Central memory CD8-positive, alpha-beta T cell (primary cell): ENCODE measurements around the gene ABCC1.
A peak's percentile ranks its signal among the peaks of the same experiment; 100 is the strongest.
"Not testable (repeated sequence)": the region's sequence is repeated elsewhere in the genome, so short reads cannot be mapped to it uniquely, and the experiment has no call there.

Source experiments
- ATAC-seq: fragments of 150-1000 bp; cut with Tn5 transposase; replicated peaks from 2 replicates; pipeline ENCODE4 v1.10.0; 2022; ENCODE audit warnings: mild to moderate bottlenecking, moderate FRiP score, moderate number of reproducible peaks; ENCODE audit not compliant: poor library complexity, severe bottlenecking; ENCODE audit errors: extremely low read depth
- DNase-seq, 2 donors: peaks; one replicate each; pipeline ENCODE4 v3.0.0; 2021; ENCODE audit warnings: low spot score in 2 of 2
- H3K27ac Mint-ChIP-seq: one replicate; pipeline ENCODE4 v1.8.0; 2022; ENCODE audit warnings: low read depth, mild to moderate bottlenecking, moderate library complexity, mixed read lengths
- H3K27me3 Mint-ChIP-seq: one replicate; pipeline ENCODE4 v1.8.0; 2022; ENCODE audit warnings: mixed read lengths
- H3K36me3 Mint-ChIP-seq: one replicate; pipeline ENCODE4 v1.8.0; 2022; ENCODE audit warnings: mild to moderate bottlenecking, moderate library complexity, mixed read lengths; ENCODE audit not compliant: insufficient read depth
- H3K4me1 Mint-ChIP-seq: one replicate; pipeline ENCODE4 v1.8.0; 2022; ENCODE audit warnings: mixed read lengths
- H3K4me3 Mint-ChIP-seq: one replicate; pipeline ENCODE4 v1.8.0; 2022; ENCODE audit warnings: mild to moderate bottlenecking, moderate library complexity, mixed read lengths
- H3K9me3 Mint-ChIP-seq: one replicate; pipeline ENCODE4 v1.8.0; 2022; ENCODE audit warnings: mixed read lengths

Gene ABCC1

DNA sequence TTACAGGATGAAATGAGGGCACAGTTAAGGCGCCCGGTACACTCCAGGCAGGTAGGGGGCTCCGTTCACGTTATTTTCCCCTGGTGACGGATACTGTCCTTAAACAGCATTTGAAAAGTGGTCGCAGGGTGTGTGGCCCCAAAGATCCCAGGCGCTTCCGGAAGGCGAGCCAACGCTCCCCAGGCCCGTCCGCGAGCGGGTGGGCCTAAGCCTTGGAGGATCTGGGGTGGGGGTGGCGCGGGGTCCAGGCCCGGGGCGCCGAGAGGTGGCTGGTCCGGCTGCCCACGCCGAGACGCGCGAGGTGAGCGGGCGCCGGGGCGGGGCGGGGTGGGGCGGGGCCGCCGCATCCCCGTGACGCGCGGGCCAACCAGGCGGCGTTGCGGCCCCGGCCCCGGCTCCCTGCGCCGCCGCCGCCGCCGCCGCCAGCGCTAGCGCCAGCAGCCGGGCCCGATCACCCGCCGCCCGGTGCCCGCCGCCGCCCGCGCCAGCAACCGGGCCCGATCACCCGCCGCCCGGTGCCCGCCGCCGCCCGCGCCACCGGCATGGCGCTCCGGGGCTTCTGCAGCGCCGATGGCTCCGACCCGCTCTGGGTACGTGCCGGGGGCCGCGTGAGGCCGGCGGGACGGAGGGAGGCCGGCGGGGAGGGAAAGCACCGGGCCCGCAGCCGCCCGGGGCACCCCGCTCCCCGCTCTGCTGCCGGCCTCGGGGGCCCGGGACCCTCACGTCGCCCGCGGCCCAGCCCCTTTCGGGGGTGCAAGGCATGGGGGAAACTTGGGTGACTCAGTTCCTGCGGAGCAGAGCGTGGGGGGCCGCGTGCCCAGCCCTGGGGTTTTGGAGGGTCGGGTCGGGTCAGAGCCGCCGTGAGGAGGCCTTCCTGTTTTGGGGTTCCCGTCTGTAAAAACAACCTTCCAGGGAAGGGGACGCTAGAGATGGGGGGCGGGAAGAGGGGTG is at the start of gene ABCC1:
Gene ABCC1, plus strand, starts transcription at position 407 of the 951 bp plus-strand sequence. Its CDS starts 136 bp downstream, at position 543.
- ATAC-seq (peak; percentile 72), DNase-seq (peak; percentile 26 to 40)
- Mint-ChIP-seq H3K4me1 (peaks cover 44% of the 10 kb centered on the region), H3K9me3 (no peaks in the 10 kb centered on the region), H3K4me3 (peak within 1 kb of the TSS; percentile 94), H3K27ac (peak within 1 kb of the TSS; percentile 94), H3K27me3 (no peaks in the 10 kb centered on the region), H3K36me3 (peaks cover 12% of the 10 kb centered on the region)

DNA sequence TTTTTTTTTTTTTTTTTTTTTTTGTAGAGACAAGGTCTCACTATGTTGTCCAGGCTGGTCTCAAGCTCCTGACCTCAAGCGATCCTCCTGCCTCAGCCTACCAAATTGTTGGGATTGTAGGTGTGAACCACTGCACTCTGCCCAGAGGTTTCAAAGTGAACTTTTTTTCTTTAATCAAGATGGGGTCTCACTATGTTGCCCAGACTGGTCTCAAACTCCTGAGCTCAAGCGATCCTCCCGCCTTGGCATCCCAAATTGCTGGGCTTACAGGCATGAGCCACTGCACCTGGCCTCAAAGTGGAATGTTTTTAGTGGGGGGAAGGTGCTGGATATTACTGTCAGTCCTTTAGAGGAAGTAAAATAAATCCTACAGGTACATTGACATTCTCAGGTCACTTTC is 49.1 kb upstream of the ABCC1 start:
- Mint-ChIP-seq H3K36me3 (no peaks in the 10 kb centered on the region), H3K27me3 (no peaks in the 10 kb centered on the region), H3K9me3 (no peaks in the 10 kb centered on the region), H3K4me1 (no peaks in the 10 kb centered on the region), H3K4me3 (no peak overlapping the region), H3K27ac (no peak overlapping the region)
- ATAC-seq = no peak
- no peak for DNase-seq

DNA sequence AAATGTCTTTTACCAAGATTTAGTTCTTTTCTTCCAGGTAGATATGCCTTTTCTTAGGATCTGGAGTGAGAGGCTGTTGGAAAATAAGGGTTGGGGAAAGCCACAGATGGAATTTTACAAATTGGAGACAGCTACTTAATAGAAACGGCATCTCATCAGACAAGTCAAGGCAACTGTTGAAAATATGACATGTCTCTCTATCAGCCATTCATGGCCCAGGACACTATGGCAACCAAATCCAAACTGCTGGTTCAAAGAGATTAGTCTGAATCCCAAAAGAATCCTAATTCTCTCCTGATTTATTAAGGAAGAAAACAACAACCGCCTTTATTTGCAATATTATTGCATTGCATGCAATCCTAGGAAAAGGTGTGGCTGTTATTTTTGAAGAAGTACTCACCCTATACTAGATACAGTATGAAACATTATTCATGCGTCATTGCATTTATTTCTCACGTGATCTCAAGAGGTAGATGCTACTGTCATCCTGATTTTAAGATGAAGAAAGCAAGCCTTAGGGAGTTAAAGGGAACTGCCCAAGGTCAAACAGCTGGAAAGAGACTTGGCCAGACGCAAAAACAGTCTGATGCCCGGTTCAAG is 48.4 kb upstream of the ABCC1 start:
- Mint-ChIP-seq H3K4me3 (no peak overlapping the region), H3K27ac (no peak overlapping the region), H3K27me3 (no peaks in the 10 kb centered on the region), H3K9me3 (no peaks in the 10 kb centered on the region), H3K4me1 (no peaks in the 10 kb centered on the region), H3K36me3 (no peaks in the 10 kb centered on the region)
- ATAC-seq = no peak
- DNase-seq = no peak

DNA sequence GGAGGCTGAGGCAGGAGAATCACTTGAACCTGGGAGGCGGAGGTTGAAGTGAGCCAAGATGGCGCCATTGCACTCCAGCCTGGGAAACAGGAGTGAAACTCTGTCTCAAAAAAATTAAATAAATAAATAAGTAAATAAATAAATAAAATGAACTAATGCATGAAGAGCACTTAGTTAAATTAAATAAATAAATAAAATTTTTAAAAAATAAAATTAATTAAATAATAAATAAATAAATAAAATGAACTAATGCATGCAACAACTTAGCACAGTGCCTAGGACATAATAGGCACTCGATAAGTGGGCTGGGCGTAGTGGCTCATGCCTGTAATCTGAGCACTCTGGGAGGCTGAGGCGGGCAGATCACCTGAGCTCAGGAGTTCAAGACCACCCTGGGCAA is 45.5 kb upstream of the ABCC1 start:
- DNase-seq (no peak), ATAC-seq (no peak)
- Mint-ChIP-seq H3K27me3 (no peaks in the 10 kb centered on the region), H3K4me3 (no peak overlapping the region), H3K36me3 (no peaks in the 10 kb centered on the region), H3K9me3 (no peaks in the 10 kb centered on the region), H3K27ac (no peak overlapping the region), H3K4me1 (no peaks in the 10 kb centered on the region)

DNA sequence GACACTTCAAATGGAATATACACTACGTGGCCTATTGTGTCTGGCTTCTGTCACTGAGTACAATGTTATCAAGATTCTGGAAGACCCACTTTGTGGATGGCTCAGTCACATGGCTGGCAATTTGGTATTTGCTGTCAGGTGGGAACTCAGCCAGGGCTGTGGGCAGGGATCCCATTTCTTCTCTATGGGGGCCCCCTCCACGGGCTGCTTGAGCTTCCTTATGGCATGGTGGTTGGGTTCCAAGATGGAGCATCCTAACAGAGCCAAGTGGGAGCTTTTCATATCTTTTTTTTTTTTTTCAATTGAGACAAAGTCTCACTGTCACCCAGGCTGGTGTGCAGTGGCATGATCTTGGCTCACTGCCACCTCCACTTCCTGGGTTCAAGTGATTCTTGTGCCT is 43.0 kb upstream of the ABCC1 start:
- no peak for ATAC-seq
- Mint-ChIP-seq H3K36me3 (no peaks in the 10 kb centered on the region), H3K27me3 (no peaks in the 10 kb centered on the region), H3K4me1 (no peaks in the 10 kb centered on the region), H3K4me3 (no peak overlapping the region), H3K9me3 (no peaks in the 10 kb centered on the region), H3K27ac (no peak overlapping the region)
- DNase-seq = no peak

DNA sequence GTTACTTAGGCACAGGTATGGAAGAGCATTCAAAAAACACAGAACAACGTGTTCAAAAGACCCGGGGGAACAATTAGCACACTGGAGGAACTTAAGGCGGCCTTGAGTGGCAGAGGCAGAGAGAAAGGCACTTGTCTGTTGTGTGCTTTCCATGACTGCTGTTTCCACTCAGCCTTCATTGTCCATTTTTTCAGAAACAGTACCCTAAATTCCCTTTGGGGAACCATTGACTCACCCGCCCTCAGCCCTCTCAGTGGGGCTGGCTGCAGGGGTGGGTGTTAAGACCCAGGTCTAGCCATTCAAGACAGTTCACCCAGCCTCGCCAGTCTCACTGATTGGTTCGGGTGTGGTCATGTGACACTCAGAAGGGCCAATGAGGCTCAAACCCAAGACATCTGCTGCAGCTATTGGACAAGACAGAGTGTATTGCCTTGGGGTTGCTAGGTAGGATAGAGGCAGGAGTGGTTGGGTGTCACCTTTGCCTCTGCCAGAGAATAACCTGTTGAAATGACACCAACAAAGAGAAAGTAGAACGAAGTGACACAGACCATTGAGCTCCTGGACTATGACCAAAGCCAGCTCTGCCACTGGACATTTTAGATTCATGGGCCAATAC is 41.4 kb upstream of the ABCC1 start:
- H3K27ac Mint-ChIP-seq = no peak overlapping the region
- peaks cover 2% of the 10 kb centered on the region for H3K36me3 Mint-ChIP-seq
- H3K9me3 Mint-ChIP-seq = no peaks in the 10 kb centered on the region
- ATAC-seq = peak; percentile 81
- H3K27me3 Mint-ChIP-seq = no peaks in the 10 kb centered on the region
- H3K4me1 Mint-ChIP-seq = no peaks in the 10 kb centered on the region
- DNase-seq = peak in 1 of 2 donors; percentile 11
- no peak overlapping the region for H3K4me3 Mint-ChIP-seq

DNA sequence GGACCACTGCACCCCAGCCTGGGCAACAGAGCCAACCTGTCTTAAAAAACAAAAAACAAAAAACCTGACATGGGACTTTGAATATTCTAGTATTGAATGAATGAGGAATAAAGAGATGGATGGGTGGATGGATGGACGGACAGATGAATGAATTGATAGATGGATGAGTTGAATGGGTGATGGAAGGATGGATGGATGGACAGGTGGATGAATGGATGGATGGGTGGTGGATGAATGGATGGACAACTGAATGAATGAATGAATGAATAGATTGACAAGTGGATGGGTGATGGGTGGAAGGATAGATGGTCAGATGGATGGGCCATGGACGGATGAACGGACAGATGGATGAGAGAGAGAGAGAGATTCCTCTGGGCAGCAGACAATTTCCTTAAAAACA is 38.2 kb upstream of the ABCC1 start:
- Mint-ChIP-seq H3K36me3 (peaks cover 2% of the 10 kb centered on the region), H3K4me3 (no peak overlapping the region), H3K9me3 (no peaks in the 10 kb centered on the region), H3K4me1 (no peaks in the 10 kb centered on the region), H3K27me3 (no peaks in the 10 kb centered on the region), H3K27ac (no peak overlapping the region)
- DNase-seq (no peak), ATAC-seq (no peak)

DNA sequence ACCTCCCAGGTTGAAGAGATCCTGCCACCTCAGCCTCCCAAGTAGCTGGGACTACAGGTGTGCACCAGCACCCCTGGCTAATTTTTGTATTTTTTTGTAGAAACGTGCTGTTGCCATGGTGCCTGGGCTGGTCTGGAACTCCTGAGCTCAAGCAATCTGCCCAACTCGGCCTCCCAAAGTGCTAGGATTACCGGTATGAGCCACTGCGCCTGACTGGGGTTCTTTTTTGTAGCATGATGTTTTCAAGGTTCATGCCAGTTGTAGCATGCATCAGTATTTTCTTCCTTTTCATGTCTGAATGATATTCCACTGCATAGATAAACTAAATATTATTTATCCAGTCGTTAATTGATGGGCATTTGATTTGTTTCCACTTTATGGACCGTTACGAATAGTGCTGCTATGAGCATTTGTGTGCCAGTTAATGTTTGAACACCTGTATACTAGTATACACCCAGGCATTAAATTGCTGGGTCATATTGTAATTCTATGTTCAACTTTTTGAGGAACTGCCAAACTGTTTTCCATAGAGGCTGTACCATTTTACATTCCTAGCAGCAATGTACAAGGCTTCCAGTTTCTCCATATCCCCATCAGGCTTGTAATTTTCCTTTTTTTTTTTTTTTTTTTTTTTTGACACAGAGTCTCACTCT is 36.2 kb upstream of the ABCC1 start:
- no peaks in the 10 kb centered on the region for H3K9me3 Mint-ChIP-seq
- ATAC-seq (no peak), DNase-seq (no peak)
- H3K27ac Mint-ChIP-seq = peak overlapping the region; percentile 86
- no peaks in the 10 kb centered on the region for H3K27me3 Mint-ChIP-seq
- H3K36me3 Mint-ChIP-seq = peaks cover 2% of the 10 kb centered on the region
- no peak overlapping the region for H3K4me3 Mint-ChIP-seq
- H3K4me1 Mint-ChIP-seq = no peaks in the 10 kb centered on the region

DNA sequence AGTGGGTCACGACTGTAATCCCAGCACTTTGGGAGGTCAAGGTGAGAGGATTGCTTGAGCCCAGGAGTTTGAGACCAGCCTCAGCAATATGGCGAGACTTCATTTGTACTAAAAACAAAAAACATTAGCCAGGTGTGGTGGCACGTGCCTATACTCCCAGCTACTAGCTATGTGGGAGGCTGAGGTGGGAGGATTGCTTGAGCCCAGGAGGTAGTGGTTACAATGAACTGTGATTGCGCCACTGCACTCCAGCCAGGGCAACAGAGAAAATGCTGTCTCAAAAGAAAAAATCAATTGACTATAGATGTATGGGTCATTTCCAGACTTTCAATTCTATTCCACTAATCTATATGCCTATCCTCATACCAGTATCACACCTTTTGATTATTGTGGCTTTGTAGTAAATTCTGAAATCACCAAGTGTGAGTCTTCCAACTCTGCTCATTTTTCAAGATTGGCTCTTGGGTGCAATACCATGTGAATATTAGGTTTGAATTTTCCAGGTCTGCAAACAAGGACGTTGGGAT is 33.8 kb upstream of the ABCC1 start:
- Mint-ChIP-seq H3K4me1 (no peaks in the 10 kb centered on the region), H3K4me3 (no peak overlapping the region)

DNA sequence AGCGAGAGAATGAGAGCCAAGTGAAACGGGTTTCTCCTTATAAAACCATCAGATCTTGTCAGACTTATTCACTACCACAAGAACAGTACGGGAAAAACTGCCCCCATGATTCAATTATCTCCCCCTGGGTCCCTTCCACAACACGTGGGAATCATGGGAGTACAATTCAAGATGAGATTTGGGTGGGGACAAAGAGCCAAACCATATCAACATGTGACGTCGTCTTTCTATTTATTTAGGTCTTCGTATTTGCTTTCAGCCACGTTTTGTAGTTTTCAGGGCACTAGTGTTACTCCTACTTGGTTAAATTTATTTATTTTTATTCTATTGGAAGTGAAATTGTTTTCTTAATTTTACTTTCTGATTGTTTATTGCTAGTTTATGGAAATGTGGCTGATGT is 33.1 kb upstream of the ABCC1 start:
- no peaks in the 10 kb centered on the region for H3K9me3 Mint-ChIP-seq
- no peak for DNase-seq
- peaks cover 2% of the 10 kb centered on the region for H3K36me3 Mint-ChIP-seq

More for the DNA sequence above, 33.8 kb upstream of the ABCC1 start:
- no peak overlapping the region for H3K27ac Mint-ChIP-seq
- H3K9me3 Mint-ChIP-seq = no peaks in the 10 kb centered on the region
- DNase-seq = no peak
- ATAC-seq = no peak
- no peaks in the 10 kb centered on the region for H3K27me3 Mint-ChIP-seq
- H3K36me3 Mint-ChIP-seq = peaks cover 2% of the 10 kb centered on the region

DNA sequence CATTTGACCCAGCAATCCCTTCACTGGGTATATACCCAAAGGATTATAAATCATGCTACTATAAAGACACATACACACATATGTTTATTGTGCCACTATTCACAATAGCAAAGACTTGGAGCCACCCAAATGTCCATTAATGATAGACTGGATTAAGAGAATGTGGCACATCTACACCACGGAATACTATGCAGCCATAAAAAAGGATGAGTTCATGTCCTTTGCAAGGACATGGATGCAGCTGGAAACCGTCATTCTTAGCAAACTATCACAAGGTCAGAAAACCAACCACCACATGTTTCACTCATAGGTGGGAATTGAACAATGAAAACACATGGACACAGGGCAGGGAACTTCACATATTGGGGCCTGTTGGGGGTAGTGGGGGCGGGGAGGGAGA is 31.1 kb upstream of the ABCC1 start:
- H3K4me1 Mint-ChIP-seq, ATAC-seq, H3K9me3 Mint-ChIP-seq, H3K36me3 Mint-ChIP-seq, DNase-seq, H3K27ac Mint-ChIP-seq, H3K4me3 Mint-ChIP-seq, H3K27me3 Mint-ChIP-seq: not testable (repeated sequence)

More for the DNA sequence above, 33.1 kb upstream of the ABCC1 start:
- no peak overlapping the region for H3K4me3 Mint-ChIP-seq
- H3K4me1 Mint-ChIP-seq = no peaks in the 10 kb centered on the region
- no peak for ATAC-seq
- no peak overlapping the region for H3K27ac Mint-ChIP-seq
- no peaks in the 10 kb centered on the region for H3K27me3 Mint-ChIP-seq

DNA sequence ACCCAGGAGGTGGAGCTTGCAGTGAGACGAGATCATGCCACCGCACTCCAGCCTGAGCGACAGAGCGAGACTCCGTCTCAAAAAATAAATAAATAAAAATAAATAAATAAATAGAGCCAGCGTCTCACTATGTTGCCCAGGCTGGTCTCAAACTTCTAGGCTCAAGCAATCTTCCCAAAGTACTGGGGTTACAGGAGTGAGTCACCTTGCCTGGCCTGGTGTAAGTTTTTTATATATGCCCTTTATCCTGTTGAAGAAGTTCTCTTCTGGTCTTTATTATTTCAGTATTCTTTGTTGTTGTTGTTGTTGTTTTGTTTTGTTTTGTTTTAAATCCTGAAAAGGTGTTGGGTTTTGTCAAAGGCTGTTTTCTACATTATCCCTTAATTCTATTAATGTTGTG is 30.1 kb upstream of the ABCC1 start:
- no peak for ATAC-seq

More for the DNA sequence above, 30.1 kb upstream of the ABCC1 start:
- no peak overlapping the region for H3K27ac Mint-ChIP-seq
- H3K4me1 Mint-ChIP-seq = no peaks in the 10 kb centered on the region
- H3K9me3 Mint-ChIP-seq = no peaks in the 10 kb centered on the region
- DNase-seq = no peak
- H3K36me3 Mint-ChIP-seq = no peaks in the 10 kb centered on the region
- no peak overlapping the region for H3K4me3 Mint-ChIP-seq
- H3K27me3 Mint-ChIP-seq = no peaks in the 10 kb centered on the region
